GM19239 (cell line): ENCODE results near the gene ZNF141.
"Not testable (repeated sequence)": the region's sequence is repeated elsewhere in the genome, so short reads cannot be mapped to it uniquely, and the experiment has no call there.

Experiments used
- DNase-seq: peaks from one replicate; pipeline ENCODE4 v3.0.0; 2011; ENCODE audit warnings: low spot score; ENCODE audit not compliant: insufficient read length
- FAIRE-seq: peaks from 2 replicates; lab custom pipeline; 2011; peaks lifted over from hg19 to GRCh38; lab: Jason Lieb, UNC

Gene ZNF141

DNA sequence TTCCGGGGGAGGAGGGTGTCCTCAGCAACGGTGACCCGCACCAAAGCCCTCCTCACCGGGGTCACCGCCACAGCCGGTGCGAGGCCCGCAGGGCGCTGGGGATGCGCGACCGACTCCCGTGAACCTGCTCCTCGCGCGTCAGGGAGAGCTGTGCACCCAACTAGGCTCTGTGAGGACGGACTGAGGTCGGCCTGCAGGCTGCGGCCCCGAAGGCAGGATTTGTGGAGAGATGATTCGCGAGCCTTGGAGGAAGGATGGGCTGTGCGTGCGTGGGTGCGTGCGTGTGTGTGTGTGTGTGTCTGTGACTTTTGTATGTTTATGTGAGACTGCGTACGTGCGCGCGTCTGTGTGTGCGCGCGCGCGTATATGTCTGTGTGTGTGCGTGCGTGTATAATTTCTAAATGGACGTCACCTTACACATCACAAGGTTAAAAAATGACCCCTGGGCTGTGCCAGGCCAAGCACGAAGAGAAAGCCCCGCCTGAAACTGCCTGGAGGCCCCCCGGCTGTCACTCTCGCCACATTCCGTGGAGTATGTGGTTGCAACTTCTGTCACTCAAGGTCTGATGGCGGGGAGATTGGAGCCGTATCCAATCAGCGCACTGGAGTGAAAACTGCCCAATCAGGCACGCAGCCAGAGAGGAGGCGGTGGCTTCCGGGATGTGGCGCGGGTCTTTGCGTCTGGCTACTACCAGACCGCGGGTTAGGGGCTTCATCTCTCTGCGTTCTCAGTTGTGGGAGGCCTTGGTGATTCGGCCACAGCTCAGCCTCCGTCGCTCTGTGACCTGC, at the start of gene ZNF141:
Gene ZNF141, plus strand, starts transcription at position 672 of the 789 bp plus-strand sequence. CDS start 170 bp downstream, outside the sequence.
- FAIRE-seq: peak; percentile 100
- peak; percentile 97 for DNase-seq

- FAIRE-seq: no peak
- DNase-seq: no peak
Measured at GRCh38 chr4:288891-289290, 48.7 kb upstream of the ZNF141 start.

GRCh38 chr4:294732-295131, 42.9 kb upstream of the ZNF141 start:
- FAIRE-seq (no peak), DNase-seq (no peak)

- DNase-seq (no peak), FAIRE-seq (no peak)
Measured at GRCh38 chr4:302381-302780, 35.2 kb upstream of the ZNF141 start.

DNA sequence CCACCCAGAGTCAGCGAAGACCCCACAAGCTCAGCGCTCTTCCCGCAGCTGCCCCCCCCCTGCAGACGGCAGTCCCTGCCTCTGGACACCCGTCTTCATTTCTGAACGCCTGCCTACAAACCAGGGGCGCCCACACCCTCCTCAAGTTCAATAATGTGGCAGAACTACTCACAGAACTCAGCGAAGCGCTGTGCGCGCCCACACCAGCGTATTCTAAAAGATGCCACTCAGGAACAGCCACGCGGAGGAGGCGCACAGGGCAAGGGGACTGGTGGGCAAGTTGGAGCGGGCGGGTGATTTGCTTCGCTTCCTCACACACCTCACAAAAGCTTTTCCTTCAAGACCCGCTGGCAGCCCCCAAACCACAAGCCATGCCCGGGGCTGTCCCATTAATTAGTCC, 33.1 kb upstream of the ZNF141 start:
- not testable (repeated sequence) for FAIRE-seq, DNase-seq

- no peak for FAIRE-seq
- no peak for DNase-seq
Measured at GRCh38 chr4:304969-305680, 32.5 kb upstream of the ZNF141 start, which contains the start of gene ZNF732. ZNF732 (minus strand) TSS chr4:305474; CDS start chr4:305310, 164 bp downstream.

- no peak for DNase-seq
- peak; percentile 54 for FAIRE-seq
Measured at GRCh38 chr4:306551-306961, 31.1 kb upstream of the ZNF141 start.

DNA sequence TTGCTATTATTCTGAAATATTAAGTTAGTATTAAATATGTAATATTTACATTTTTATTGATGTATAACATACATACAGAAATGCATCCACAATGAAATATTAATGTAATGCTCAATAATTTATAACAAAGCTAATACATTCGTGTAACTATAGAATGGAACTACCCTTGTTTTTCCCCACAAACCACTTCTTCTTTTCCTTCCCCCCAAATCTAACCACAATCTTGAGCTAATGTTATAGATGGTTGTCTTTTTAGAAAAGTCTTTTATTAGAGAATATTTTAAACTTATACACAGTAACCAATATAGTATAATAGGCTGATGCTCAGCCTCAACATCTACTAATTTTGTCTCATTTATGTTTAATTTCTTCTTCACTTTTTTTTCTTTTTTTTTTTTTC, 27.8 kb upstream of the ZNF141 start:
- DNase-seq: no peak
- no peak for FAIRE-seq

DNA sequence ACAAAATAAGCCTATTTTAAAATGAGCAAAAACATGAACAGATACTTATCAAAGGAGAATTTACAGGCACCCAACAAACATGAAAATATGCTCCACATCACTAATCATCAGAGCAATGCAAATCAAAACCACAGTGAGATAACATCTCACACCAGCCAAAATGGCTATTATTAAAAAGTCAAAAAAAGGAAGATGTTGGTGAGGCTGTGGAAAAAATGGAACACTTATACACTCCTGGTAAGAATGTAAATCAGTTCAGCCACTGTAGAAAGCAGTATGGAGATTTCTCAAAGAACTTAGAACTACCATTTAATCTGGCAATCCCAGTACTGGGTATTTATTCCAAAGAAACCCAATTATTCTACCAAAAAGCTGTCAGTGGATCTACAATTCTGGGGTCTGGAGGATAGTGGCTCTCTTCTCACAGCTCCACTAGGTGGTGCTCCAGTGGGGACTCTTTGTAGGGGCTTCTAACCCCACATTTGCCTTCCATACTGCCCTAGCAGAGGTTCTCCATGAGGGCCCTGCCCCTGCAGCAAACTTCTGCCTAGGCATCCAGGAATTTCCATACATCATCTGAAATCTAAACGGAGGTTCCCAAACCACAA, 23.2 kb upstream of the ZNF141 start:
- FAIRE-seq (no peak), DNase-seq (no peak)

- FAIRE-seq (no peak), DNase-seq (no peak)
Measured at GRCh38 chr4:328729-329128, 8.9 kb upstream of the ZNF141 start.

DNA sequence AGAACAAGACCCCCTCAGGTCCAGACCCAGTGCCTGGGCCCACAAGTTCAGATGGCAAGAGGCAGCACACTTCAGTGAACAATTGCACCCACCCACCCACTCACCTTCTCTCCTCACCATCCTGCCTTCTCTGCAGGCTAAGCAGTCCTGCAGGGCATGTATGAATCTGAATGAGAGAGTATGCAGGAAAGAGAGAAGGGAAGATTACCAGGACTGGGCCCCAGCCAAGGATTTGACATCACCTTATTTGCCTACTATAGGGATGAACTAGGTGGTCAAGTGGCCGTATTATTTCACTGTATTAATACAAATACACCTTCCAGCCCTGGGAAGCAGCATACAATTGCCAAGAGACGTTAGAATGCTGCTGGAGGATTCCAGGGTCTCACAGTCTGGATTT, 2.1 kb upstream of the ZNF141 start:
- no peak for DNase-seq
- FAIRE-seq: no peak

DNA sequence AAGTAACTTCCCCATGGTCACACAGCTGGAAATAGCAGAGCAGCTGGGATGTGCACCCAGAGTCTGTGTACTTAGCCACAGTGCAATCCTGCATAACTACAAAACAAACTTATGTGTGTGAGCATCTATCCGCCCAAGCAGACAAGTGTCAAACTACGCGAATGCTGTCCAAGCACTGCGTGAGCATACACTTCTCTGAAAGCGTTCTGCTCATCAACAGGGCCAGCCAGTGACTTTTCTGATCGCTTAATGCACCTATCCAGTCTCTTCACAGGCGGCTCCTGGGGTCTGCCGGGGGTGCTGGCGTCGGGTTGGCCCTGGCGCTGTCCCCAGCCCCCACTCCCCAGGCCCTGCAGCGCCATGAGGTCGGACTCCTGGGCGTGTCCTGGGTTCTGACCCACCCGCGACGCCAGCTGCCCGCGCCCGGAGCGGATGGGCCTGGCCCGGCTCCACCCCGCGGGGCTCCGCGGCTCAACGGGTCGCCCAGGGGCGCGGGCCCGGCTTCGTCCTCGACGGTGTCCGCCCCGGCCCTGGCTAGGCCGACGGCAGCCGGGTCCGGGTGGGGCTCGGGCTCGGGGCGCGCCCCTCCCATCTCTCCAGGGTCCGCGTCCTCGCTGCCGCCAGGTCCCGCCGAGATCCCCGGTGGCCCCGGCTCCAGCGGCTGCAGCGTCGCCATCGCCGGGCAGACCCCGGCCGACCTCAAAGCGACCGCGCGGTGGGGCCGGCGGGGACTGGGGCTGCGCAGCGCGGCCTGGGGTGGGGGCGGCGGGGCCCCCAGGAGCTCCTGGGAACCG, 1.3 kb upstream of the ZNF141 start:
- FAIRE-seq: peak; percentile 23
- no peak for DNase-seq

DNA sequence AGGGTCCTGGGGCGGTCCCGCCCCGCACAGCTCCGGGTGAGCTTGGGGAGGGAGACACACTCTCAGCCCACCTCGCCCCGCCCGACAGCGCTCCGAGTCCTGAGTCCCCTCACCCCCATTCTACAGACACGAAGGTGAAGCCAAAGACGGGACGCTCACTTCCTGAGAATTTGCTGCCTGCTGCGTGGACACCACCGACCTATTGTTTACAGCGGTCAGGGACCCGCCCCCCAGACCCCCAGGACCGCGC, 796 bp upstream of the ZNF141 start:
- DNase-seq: no peak

DNA sequence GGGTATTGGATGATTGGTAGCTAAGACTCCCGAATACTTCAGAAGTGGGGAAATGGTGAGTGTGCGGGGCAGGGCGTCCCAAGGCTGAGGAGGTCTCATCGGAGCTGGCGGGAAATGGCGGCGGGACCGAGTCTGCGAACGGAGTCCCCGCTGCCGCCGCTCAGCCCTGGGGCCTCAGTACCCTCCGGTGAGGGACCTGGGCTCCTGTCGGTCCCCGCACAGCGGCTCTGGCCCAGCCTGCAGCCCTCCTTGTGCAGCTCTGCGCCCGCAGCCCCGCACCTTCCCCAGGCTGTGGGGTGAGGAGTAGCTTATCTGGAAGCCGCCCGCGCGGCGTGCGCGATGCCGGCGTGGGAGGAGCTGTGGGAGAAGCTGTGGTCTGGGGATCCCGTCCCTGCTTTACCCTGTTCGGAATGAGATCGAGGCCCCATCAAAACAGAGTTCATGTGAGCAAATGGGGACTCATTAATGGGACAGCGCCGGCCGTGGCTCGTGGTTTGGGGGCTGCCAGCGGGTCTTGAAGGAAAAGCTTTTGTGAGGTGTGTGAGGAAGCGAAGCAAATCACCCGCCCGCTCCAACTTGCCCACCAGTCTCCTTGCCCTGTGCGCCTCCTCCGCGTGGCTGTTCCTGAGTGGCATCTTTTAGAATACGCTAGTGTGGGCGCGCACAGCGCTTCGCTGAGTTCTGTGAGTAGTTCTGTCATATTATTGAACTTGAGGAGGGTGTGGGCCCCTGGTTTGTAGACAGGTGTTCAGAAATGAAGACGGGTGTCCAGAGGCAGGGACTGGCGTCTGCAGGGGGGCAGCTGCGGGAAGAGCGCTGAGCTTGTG, 531 bp downstream of the ZNF141 start:
- FAIRE-seq (no peak), DNase-seq (no peak)

More for the DNA sequence above, 796 bp upstream of the ZNF141 start:
- FAIRE-seq: no peak

DNA sequence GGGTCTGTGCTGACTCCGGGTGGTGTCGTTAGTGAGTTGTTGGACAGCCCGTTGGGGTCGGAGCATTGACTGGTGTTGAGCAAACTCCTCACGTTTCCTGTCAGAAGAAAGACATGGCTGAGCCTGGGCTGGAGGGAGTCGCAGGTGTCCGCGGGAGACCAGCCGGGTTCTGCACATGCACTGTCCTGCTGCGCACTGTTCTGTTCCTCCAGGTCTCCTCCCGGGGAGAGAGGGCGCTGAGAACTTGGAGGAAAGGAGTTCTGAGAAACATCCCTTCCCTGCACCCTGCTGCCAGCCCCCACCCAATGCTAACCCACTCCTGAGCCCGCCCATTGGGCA, 1.1 kb downstream of the ZNF141 start:
- no peak for FAIRE-seq
- no peak for DNase-seq

DNA sequence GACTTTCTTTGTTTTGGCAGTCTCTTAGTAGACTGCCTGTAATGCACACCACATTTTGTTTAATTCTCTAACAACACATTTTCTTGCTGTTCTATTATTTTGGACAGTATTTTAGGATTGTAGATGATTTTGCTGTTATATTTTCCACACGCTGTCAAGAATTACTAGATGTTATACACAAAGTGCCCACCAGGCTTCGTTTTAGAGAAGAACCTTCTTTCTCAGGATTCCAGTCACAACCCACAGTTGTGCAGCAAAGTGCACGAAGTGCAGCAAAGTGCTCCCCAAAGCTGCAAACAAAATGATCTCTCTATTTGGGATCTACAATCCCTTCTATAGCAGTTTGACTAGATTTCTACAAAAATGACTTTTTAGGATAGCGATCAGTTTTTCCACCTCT, 2.4 kb downstream of the ZNF141 start:
- no peak for DNase-seq
- FAIRE-seq: no peak

DNA sequence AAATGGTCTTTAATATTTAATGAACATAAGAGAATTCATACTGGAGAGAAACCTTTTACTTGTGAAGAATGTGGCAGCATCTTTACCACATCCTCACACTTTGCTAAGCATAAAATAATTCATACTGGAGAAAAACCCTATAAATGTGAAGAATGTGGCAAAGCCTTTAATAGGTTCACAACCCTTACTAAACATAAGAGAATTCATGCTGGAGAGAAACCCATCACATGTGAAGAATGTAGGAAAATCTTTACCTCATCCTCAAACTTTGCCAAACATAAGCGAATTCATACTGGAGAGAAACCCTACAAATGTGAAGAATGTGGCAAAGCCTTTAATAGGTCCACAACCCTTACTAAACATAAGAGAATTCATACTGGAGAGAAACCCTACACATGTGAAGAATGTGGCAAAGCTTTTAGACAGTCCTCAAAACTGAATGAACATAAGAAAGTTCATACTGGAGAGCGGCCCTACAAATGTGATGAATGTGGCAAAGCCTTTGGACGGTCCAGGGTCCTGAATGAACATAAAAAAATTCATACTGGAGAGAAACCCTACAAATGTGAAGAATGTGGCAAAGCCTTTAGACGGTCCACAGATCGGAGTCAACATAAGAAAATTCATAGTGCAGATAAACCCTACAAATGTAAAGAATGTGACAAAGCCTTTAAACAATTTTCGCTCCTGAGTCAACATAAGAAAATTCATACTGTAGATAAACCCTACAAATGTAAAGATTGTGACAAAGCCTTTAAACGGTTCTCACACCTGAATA, 35.6 kb downstream of the ZNF141 start:
- FAIRE-seq (no peak), DNase-seq (no peak)

DNA sequence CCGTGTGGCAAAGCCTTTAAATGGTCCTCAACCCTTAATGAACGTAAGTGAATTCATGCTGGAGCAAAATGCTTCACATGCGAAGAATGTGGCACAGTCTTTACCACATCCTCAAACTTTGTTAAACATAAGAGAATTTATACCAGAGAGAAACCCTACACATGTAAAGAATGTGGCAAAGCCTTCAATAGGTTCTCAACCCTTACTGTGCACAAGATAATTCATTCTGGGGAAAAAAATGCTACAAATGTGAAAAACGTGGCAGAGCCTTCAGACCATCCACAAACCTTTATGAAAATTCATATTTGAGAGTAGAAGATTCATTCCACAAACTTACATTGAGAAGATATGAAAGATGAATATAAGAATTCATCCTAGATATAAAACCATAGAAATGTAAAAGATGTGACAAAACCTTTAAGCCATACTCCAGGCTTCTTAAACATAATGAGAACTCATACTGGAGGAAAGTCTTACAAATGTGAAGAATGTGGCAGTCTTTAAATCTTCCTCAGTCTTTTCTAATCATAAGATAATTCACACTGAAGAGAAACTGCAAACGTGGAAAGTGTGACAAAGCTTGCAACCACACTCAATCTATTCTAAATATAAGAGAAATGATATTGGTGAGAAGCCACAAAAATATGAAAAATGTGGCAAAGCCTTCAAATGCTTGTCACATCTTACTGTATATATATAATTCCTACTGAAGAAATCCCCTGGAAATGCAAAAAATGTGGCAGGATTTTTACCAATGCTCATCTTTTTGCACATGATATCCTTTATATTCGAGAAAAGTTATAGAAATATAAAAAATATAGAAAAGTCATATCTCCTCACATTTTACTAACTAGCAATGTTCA, 36.9 kb downstream of the ZNF141 start:
- no peak for DNase-seq
- no peak for FAIRE-seq
